Activated CD8-positive, alpha-beta memory T cell treated with anti-CD3 and anti-CD28 coated beads, Interleukin-2, amount 50 U/mL, for 24 hours (primary cell): ENCODE results near the gene ZBTB34.

Source experiments
- DNase-seq: peaks from one replicate; pipeline ENCODE4 v3.0.0-alpha.2; 2020; ENCODE audit errors: extremely low read depth

The ZBTB34 gene

GRCh38 chr9:126876531-126876930 lies 16.1 kb downstream of the ZBTB34 start:
- no peak for DNase-seq

GRCh38 chr9:126877418-126877817 lies 17.0 kb downstream of the ZBTB34 start:
- no peak for DNase-seq

- no peak for DNase-seq
Measured at GRCh38 chr9:126879288-126879687, 18.8 kb downstream of the ZBTB34 start.

- DNase-seq = no peak
Measured at GRCh38 chr9:126880226-126880946, 19.9 kb downstream of the ZBTB34 start.

GRCh38 chr9:126880947-126881332 lies 20.5 kb downstream of the ZBTB34 start:
- no peak for DNase-seq

- DNase-seq = no peak
Measured at GRCh38 chr9:126882746-126883145, 22.3 kb downstream of the ZBTB34 start.

- no peak for DNase-seq
Measured at GRCh38 chr9:126883636-126884035, 23.2 kb downstream of the ZBTB34 start.

GRCh38 chr9:126885131-126885641 lies 24.7 kb downstream of the ZBTB34 start:
- no peak for DNase-seq

GRCh38 chr9:126886034-126886822 lies 25.8 kb downstream of the ZBTB34 start:
- DNase-seq = no peak

GRCh38 chr9:126886897-126887296 lies 26.5 kb downstream of the ZBTB34 start:
- DNase-seq = no peak

- no peak for DNase-seq
Measured at GRCh38 chr9:126891676-126892075, 31.2 kb downstream of the ZBTB34 start.

- DNase-seq = no peak
Measured at GRCh38 chr9:126893079-126893478, 32.6 kb downstream of the ZBTB34 start.

- no peak for DNase-seq
Measured at GRCh38 chr9:126894052-126894603, 33.7 kb downstream of the ZBTB34 start.

- no peak for DNase-seq
Measured at GRCh38 chr9:126902210-126902609, 41.8 kb downstream of the ZBTB34 start.

GRCh38 chr9:126904586-126904985 lies 44.1 kb downstream of the ZBTB34 start:
- no peak for DNase-seq

GRCh38 chr9:126906091-126906490 lies 45.7 kb downstream of the ZBTB34 start:
- no peak for DNase-seq

- no peak for DNase-seq
Measured at GRCh38 chr9:126907058-126907457, 46.6 kb downstream of the ZBTB34 start.

GRCh38 chr9:126914458-126915280 lies 54.2 kb downstream of the ZBTB34 start, which contains the start of gene RALGPS1:
Gene RALGPS1 (plus strand): TSS chr9:126914782. CDS start chr9:126962290, 47,508 bp downstream.
- peak; percentile 74 for DNase-seq

GRCh38 chr9:126915281-126915816 lies 54.9 kb downstream of the ZBTB34 start:
- DNase-seq = no peak

- DNase-seq = no peak
Measured at GRCh38 chr9:126915846-126916543, 55.6 kb downstream of the ZBTB34 start.

GRCh38 chr9:126916909-126917308 lies 56.5 kb downstream of the ZBTB34 start:
- no peak for DNase-seq
